DMS153 treated with DMSO at 0.1 percent for 48 hours (cell line): ENCODE results near the gene BRD9.
"Not testable (repeated sequence)": the region's sequence is repeated elsewhere in the genome, so short reads cannot be mapped to it uniquely, and the experiment has no call there.

Source experiments
- DNase-seq: peaks from one replicate; lab custom pipeline; 2025; ENCODE audit not compliant: unreplicated experiment; lab: John Stamatoyannopoulos, UW

Gene BRD9

GRCh38 chr5:846602-847091 lies 46.0 kb downstream of the BRD9 start:
- DNase-seq = not testable (repeated sequence)

GRCh38 chr5:845676-846601 lies 46.7 kb downstream of the BRD9 start:
- not testable (repeated sequence) for DNase-seq

GRCh38 chr5:845031-845675 lies 47.4 kb downstream of the BRD9 start:
- not testable (repeated sequence) for DNase-seq

GRCh38 chr5:844426-844825 lies 48.2 kb downstream of the BRD9 start:
- not testable (repeated sequence) for DNase-seq

GRCh38 chr5:843926-844325 lies 48.7 kb downstream of the BRD9 start:
- DNase-seq = not testable (repeated sequence)

- DNase-seq = not testable (repeated sequence)
These were observed 49.2 kb downstream of the BRD9 start for GRCh38 chr5:843371-843770.

- not testable (repeated sequence) for DNase-seq
These were observed 50.0 kb downstream of the BRD9 start for GRCh38 chr5:842402-843221.

- not testable (repeated sequence) for DNase-seq
These were observed 50.8 kb downstream of the BRD9 start for GRCh38 chr5:841531-842401.

GRCh38 chr5:840974-841435 lies 51.6 kb downstream of the BRD9 start:
- not testable (repeated sequence) for DNase-seq

GRCh38 chr5:840118-840973 lies 52.3 kb downstream of the BRD9 start:
- DNase-seq = not testable (repeated sequence)

- not testable (repeated sequence) for DNase-seq
These were observed 54.2 kb downstream of the BRD9 start for GRCh38 chr5:838431-838851.

GRCh38 chr5:837621-838121 lies 54.9 kb downstream of the BRD9 start:
- not testable (repeated sequence) for DNase-seq

GRCh38 chr5:835933-836612 lies 56.5 kb downstream of the BRD9 start:
- DNase-seq = not testable (repeated sequence)

GRCh38 chr5:834013-834412 lies 58.6 kb downstream of the BRD9 start:
- not testable (repeated sequence) for DNase-seq

- DNase-seq = not testable (repeated sequence)
These were observed 64.4 kb downstream of the BRD9 start for GRCh38 chr5:828194-828593.

- DNase-seq = not testable (repeated sequence)
These were observed 67.1 kb downstream of the BRD9 start for GRCh38 chr5:825544-825943.

- peak; percentile 10 for DNase-seq
These were observed 71.1 kb downstream of the BRD9 start for GRCh38 chr5:821504-821903.

- no peak for DNase-seq
These were observed 72.4 kb downstream of the BRD9 start for GRCh38 chr5:820245-820644.
